PFSK-1 (cell line): Measurements from ENCODE around the gene TCAP.

Experiments
- FOXP2 ChIP-seq: optimal IDR thresholded peaks from 2 replicates; pipeline ENCODE3; 2011; ENCODE audit warnings: borderline replicate concordance, control low read depth, inconsistent platforms; ENCODE audit not compliant: insufficient read depth; ENCODE audit errors: extremely low read length, extremely low read depth
- POLR2AphosphoS5 ChIP-seq: IDR thresholded peaks from 2 replicates; pipeline ENCODE4 v1.6.1; 2012; ENCODE audit warnings: low read depth, mild to moderate bottlenecking, control low read depth, low read length, moderate library complexity
- REST ChIP-seq, 2 experiments: IDR thresholded peaks; 2 replicates each; pipeline versions ENCODE4 v1.6.1 to v1.8.0; 2011 to 2012; ENCODE audit warnings: low read depth in 2 of 2, low read length in 2 of 2, control low read depth in 1 of 2, inconsistent platforms in 1 of 2, mild to moderate bottlenecking in 1 of 2, moderate library complexity in 1 of 2; ENCODE audit not compliant: insufficient read depth in 1 of 2
- SIN3A ChIP-seq: IDR thresholded peaks from 2 replicates; pipeline ENCODE4 v1.6.1; 2012; ENCODE audit warnings: mild to moderate bottlenecking, low read length, moderate library complexity, borderline replicate concordance; ENCODE audit not compliant: insufficient read depth
- TAF1 ChIP-seq: IDR thresholded peaks from 2 replicates; pipeline ENCODE4 v1.6.1; 2012; ENCODE audit warnings: low read length, control low read depth, borderline replicate concordance; ENCODE audit not compliant: insufficient read depth

TCAP gene

DNA sequence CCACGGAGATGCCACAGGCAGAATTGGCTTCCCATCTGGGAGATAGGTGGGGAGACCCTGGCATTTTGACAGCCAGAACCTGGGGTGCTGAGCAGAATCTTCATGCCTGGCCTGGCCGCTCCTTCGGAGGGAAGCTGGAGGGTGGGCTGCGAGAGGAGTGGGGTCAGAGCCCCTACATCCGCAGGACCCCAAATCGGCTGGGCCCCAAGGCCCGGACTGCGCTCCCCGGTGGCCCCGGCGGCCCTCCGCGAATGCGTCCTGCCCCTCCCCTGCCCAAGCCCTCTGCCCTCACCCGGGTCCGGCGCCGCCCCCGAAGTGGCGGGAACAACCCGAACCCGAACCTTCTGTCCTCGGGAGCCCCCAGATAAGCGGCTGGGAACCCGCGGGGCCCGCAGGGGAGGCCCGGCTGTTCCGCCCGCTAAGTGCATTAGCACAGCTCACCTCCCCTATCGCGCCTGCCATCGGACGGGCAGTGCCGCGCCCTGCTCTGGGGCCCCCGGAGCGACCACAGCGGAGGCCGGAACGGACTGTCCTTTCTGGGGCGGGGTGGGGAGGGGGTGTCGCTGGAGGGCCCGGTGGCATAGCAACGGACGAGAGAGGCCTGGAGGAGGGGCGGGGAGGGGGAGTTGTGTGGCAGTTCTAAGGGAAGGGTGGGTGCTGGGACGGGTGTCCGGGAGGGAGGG, 2.3 kb downstream of the TCAP start:
- TF ChIP-seq TAF1 (no peak), REST (IDR thresholded peaks at IDR 0.05; ENCODE audit: insufficient read depth in 1 of 2, low read depth in 2 of 2, low read length in 2 of 2) (no peak), SIN3A (no peak), FOXP2 (no peak), POLR2AphosphoS5 (no peak)

DNA sequence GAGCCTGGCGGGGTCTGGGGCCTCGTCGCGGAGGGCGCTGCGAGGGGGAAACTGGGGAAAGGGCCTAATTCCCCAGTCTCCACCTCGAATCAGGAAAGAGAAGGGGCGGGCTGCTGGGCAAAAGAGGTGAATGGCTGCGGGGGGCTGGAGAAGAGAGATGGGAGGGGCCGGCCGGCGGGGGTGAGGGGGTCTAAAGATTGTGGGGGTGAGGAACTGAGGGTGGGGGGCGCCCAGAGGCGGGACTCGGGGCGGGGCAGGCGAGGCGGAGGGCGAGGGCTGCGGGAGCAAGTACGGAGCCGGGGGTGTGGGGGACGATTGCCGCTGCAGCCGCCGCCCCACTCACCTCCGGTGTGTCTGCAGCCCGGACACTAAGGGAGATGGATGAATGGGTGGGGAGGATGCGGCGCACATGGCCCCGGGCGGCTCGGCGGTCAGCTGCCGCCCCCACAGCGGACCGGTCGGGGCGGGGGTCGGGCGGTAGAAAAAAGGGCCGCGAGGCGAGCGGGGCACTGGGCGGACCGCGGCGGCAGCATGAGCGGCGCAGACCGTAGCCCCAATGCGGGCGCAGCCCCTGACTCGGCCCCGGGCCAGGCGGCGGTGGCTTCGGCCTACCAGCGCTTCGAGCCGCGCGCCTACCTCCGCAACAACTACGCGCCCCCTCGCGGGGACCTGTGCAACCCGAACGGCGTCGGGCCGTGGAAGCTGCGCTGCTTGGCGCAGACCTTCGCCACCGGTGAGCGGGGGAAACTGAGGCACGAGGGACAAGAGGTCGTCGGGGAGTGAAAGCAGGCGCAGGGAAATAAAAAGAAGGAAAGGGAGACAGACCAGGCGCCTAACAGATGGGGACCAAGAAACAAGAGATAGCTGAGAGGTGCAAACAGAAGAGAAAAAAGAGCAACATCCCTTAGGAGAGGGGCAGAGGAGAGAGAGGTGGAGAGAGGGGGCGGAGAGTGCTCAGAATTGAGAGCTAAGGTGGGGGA, 3.1 kb downstream of the TCAP start, which contains the start of gene PNMT:
TSS of gene PNMT (plus strand) at position 509 of the 980 bp plus-strand sequence. CDS start at position 532, 23 bp downstream.
- TF ChIP-seq TAF1: no peak
- no peak for TF ChIP-seq REST (IDR thresholded peaks at IDR 0.05; ENCODE audit: insufficient read depth in 1 of 2, low read depth in 2 of 2, low read length in 2 of 2)
- no peak for TF ChIP-seq POLR2AphosphoS5
- TF ChIP-seq SIN3A: no peak
- no peak for TF ChIP-seq FOXP2

GRCh38 chr17:39669897-39670735, 5.0 kb downstream of the TCAP start:
- TF ChIP-seq TAF1: no peak
- no peak for TF ChIP-seq REST (IDR thresholded peaks at IDR 0.05; ENCODE audit: insufficient read depth in 1 of 2, low read depth in 2 of 2, low read length in 2 of 2)
- no peak for TF ChIP-seq FOXP2
- no peak for TF ChIP-seq POLR2AphosphoS5
- no peak for TF ChIP-seq SIN3A

DNA sequence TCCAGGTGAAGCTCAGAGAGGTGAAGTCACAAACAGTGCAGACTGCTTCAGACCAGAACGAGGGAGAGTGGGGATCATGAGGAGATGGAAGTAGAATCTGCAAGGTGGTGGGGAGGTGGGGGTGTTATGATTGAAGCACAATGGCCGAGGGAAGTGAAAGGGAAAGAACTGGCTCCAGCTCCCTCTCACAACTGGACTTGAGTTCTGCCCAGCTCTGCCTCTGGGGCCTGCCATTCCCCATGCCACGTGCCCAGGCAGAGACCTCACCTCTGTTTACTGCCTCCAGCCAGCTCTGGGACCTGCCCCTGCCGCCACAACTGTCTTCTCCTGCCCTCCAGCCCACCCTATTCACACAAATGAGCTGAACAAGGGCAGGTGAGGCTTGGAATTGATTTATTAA, 5.6 kb downstream of the TCAP start:
- TF ChIP-seq TAF1 (no peak), FOXP2 (no peak), SIN3A (no peak), REST (IDR thresholded peaks at IDR 0.05; ENCODE audit: insufficient read depth in 1 of 2, low read depth in 2 of 2, low read length in 2 of 2) (no peak), POLR2AphosphoS5 (no peak)
